ENCODE data around the gene MYH15. TPM values are rescaled to one million over a fixed set of nuclear protein-coding genes. Genes with fewer than 3 reads are reported as not detected.

The MYH15 gene
- total and polyA plus RNA-seq, 7 donors, result under 0.01 to 0.60 (median 0.31) TPM; not detected in 3

DNA sequence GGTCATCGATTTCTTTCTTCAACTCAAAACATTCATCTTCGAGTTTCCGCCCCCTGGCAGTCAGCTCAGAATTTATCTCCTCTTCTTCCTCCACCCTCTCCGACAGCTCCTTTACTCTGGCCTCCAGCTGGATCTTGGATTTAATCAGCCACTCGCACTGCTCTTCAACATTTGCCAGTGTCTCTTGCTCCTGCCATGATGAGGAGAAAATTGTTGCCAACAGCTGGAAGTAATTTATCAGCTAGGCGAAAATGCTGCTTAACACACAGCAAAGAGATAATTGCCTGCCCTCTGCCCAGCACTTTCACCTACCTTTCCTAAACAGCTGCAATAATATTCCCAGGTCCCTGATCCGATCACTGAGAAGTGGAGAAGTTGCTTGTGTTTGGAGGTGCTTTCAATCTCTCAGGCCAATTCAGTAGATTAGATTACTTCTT is 69.3 kb downstream of the MYH15 start:
- no peak for DNase-seq
- Histone ChIP-seq H3K27ac (no peak overlapping the region), H3K4me1 (no peaks in the 10 kb centered on the region), H3K9me3 (peaks cover 0 to 3% (median 2%) of the 10 kb centered on the region in 4 donors), H3K4me3 (no peak overlapping the region), H3K27me3 (no peaks in the 10 kb centered on the region), H3K36me3 (no peaks in the 10 kb centered on the region)
- intact Hi-C loops (cut with DNase I), result no loop called here
- WGBS, 2 donors, result 80 to 82% methylated on average over 7 of the region's 7 CpGs
- TF ChIP-seq POLR2AphosphoS5 (IDR thresholded peaks at IDR 0.05), result no peak
- no peak for TF ChIP-seq EP300 (IDR thresholded peaks at IDR 0.05)

GRCh38 chr3:108438542-108438941 is 71.9 kb downstream of the MYH15 start:
- no peaks in the 10 kb centered on the region for H3K36me3 ChIP-seq
- H3K27ac ChIP-seq, result no peak overlapping the region
- no peak for DNase-seq
- H3K9me3 ChIP-seq, result no peaks in the 10 kb centered on the region
- H3K27me3 ChIP-seq, result no peaks in the 10 kb centered on the region
- no peaks in the 10 kb centered on the region for H3K4me1 ChIP-seq
- no peak overlapping the region for H3K4me3 ChIP-seq
- intact Hi-C loops (cut with DNase I), result no loop called here
- TF ChIP-seq POLR2AphosphoS5 (IDR thresholded peaks at IDR 0.05) (no peak), EP300 (IDR thresholded peaks at IDR 0.05) (no peak), POLR2A (IDR thresholded peaks at IDR 0.05) (no peak)
- TF ChIP-seq, protein P1, sequence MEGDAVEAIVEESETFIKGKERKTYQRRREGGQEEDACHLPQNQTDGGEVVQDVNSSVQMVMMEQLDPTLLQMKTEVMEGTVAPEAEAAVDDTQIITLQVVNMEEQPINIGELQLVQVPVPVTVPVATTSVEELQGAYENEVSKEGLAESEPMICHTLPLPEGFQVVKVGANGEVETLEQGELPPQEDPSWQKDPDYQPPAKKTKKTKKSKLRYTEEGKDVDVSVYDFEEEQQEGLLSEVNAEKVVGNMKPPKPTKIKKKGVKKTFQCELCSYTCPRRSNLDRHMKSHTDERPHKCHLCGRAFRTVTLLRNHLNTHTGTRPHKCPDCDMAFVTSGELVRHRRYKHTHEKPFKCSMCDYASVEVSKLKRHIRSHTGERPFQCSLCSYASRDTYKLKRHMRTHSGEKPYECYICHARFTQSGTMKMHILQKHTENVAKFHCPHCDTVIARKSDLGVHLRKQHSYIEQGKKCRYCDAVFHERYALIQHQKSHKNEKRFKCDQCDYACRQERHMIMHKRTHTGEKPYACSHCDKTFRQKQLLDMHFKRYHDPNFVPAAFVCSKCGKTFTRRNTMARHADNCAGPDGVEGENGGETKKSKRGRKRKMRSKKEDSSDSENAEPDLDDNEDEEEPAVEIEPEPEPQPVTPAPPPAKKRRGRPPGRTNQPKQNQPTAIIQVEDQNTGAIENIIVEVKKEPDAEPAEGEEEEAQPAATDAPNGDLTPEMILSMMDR (IDR thresholded peaks at IDR 0.05), result no peak

GRCh38 chr3:108437439-108437838 is 73.0 kb downstream of the MYH15 start:
- H3K27ac ChIP-seq, result no peak overlapping the region
- no peaks in the 10 kb centered on the region for H3K36me3 ChIP-seq
- H3K4me3 ChIP-seq, result no peak overlapping the region
- TF ChIP-seq EP300 (IDR thresholded peaks at IDR 0.05) (no peak), POLR2AphosphoS5 (IDR thresholded peaks at IDR 0.05) (no peak), POLR2A (IDR thresholded peaks at IDR 0.05) (no peak)
- TF ChIP-seq, protein P1 (IDR thresholded peaks at IDR 0.05), result no peak
- intact Hi-C loops (cut with DNase I), result no loop called here
- DNase-seq, result no peak
- WGBS, 2 donors, result 18 to 57% methylated on average over 3 of the region's 3 CpGs
- peaks cover 0 to 4% (median 0%) of the 10 kb centered on the region in 4 donors for H3K9me3 ChIP-seq
- H3K27me3 ChIP-seq, result no peaks in the 10 kb centered on the region
- no peaks in the 10 kb centered on the region for H3K4me1 ChIP-seq

GRCh38 chr3:108433928-108434327 is 76.5 kb downstream of the MYH15 start:
- WGBS, 2 donors, result 92% methylated on average over 1 of the region's 1 CpG
- no peaks in the 10 kb centered on the region for H3K36me3 ChIP-seq
- H3K27me3 ChIP-seq, result no peaks in the 10 kb centered on the region
- DNase-seq, result no peak
- H3K27ac ChIP-seq, result no peak overlapping the region
- no peaks in the 10 kb centered on the region for H3K4me1 ChIP-seq
- intact Hi-C loops (cut with DNase I), result no loop called here
- no peak for TF ChIP-seq POLR2A (IDR thresholded peaks at IDR 0.05)
- TF ChIP-seq, protein P1 (IDR thresholded peaks at IDR 0.05), result no peak
- no peak for TF ChIP-seq POLR2AphosphoS5 (IDR thresholded peaks at IDR 0.05)
- no peak for TF ChIP-seq EP300 (IDR thresholded peaks at IDR 0.05)
- H3K9me3 ChIP-seq, result peaks cover 0 to 4% (median 0%) of the 10 kb centered on the region in 4 donors
- no peak overlapping the region for H3K4me3 ChIP-seq

DNA sequence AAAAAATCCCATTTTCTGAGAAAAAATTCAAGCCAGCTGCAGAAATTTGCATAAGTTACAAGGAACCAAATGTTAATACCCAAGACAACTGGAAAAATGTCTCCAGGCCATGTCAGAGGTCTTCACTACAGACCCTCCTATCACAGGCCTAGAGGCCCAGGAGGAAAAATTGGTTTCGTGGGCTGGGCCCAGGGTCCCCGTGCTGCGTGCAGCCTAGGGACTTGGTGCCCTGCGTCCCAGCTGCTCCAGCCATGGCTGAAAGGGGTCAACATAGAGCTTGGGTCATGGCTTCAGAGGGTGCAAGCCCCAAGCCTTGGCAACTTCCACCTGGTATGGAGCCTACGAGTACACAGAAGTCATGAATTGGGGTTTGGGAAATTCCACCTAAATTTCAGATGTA is 78.0 kb downstream of the MYH15 start:
- DNase-seq, result no peak
- no peak overlapping the region for H3K4me3 ChIP-seq

More for the DNA sequence above, 78.0 kb downstream of the MYH15 start:
- no peaks in the 10 kb centered on the region for H3K27me3 ChIP-seq
- H3K9me3 ChIP-seq, result peaks cover 0 to 4% (median 0%) of the 10 kb centered on the region in 4 donors
- no peaks in the 10 kb centered on the region for H3K36me3 ChIP-seq
- WGBS, 2 donors, result 87 to 88% methylated on average over 5 of the region's 5 CpGs
- intact Hi-C loops (cut with DNase I), result no loop called here
- no peak overlapping the region for H3K27ac ChIP-seq
- no peaks in the 10 kb centered on the region for H3K4me1 ChIP-seq
- TF ChIP-seq, protein P1 (IDR thresholded peaks at IDR 0.05), result no peak
- no peak for TF ChIP-seq EP300 (IDR thresholded peaks at IDR 0.05)
- TF ChIP-seq POLR2A (IDR thresholded peaks at IDR 0.05), result no peak
- TF ChIP-seq POLR2AphosphoS5 (IDR thresholded peaks at IDR 0.05), result no peak
